K562 (cell line): ENCODE data around the gene FIBP. TPM values are rescaled to one million over a fixed set of nuclear protein-coding genes. Genes with fewer than 3 reads are reported as not detected.

Experiments
- ATAC-seq: fragments of 200-7000 bp; cut with Tn5 transposase; 3 replicates; pipeline ENCODE4 v1.9.1; 2020; ENCODE audit warnings: moderate library complexity
- BruUV-seq: library from RNA; stranded (reverse); fragments of 400-500 nt; replicated peaks from 2 replicates; lab custom pipeline; 2021; lab: Mats Ljungman, UMichigan
- CTCF ChIA-PET: fragments of 300-600 bp; formaldehyde crosslinking; extraction: SDS; loops from one replicate; lab custom pipeline; 2021; ENCODE audit warnings: low intra/inter-chr PET ratio; lab: Yijun Ruan, JAX
- POLR2A ChIA-PET: fragments of 300-600, 350-650 bp; sonication (Branson Sonifier 250); formaldehyde crosslinking; extraction: SDS; loops from one replicate; lab custom pipeline; 2021; ENCODE audit warnings: antibody characterized with exemption, inconsistent platforms; lab: Yijun Ruan, JAX
- DNase-seq, 4 experiments: peaks; one replicate each; pipeline versions ENCODE4 v3.0.0 to v3.0.0-alpha.2; 2011 to 2018; ENCODE audit warnings: low spot score in 3 of 4, mixed read lengths in 3 of 4; ENCODE audit errors: extremely low read depth in 1 of 4
- FAIRE-seq: peaks from 2 replicates; lab custom pipeline; 2011; peaks lifted over from hg19 to GRCh38; lab: Jason Lieb, UNC
- H2AFZ ChIP-seq: 2 replicates; pipeline ENCODE4 v1.6.0; 2011; ENCODE audit warnings: low read depth, low read length, control low read depth, inconsistent platforms
- H3K27ac ChIP-seq: fragments of 200-600 bp; 3 replicates; pipeline ENCODE4 v1.8.0; 2011; ENCODE audit warnings: low read depth, mild to moderate bottlenecking, control low read depth, inconsistent platforms, low read length, moderate library complexity, mixed read lengths; ENCODE audit errors: extremely low read depth
- H3K27me3 ChIP-seq, 2 experiments: fragments of 300-600 bp in 1 of 2; 2 replicates in 1 of 2; 3 replicates in 1 of 2; pipeline versions ENCODE4 v1.6.0 to v1.8.0; 2011; ENCODE audit warnings: inconsistent platforms in 2 of 2, low read length in 2 of 2, mild to moderate bottlenecking in 1 of 2, mixed read lengths in 1 of 2, moderate library complexity in 1 of 2; ENCODE audit not compliant: control insufficient read depth in 2 of 2, insufficient read depth in 2 of 2
- H3K36me3 ChIP-seq: fragments of 300-600 bp; 3 replicates; pipeline ENCODE4 v1.8.0; 2011; ENCODE audit warnings: mild to moderate bottlenecking, low read length, inconsistent platforms; ENCODE audit not compliant: control insufficient read depth, insufficient read depth
- H3K4me1 ChIP-seq, 2 experiments: fragments of 200-600 bp in 1 of 2; replicated peaks in 1 of 2; 2 replicates in 1 of 2; 3 replicates in 1 of 2; pipeline versions ENCODE4 v1.5.1 to v1.8.0; 2011; ENCODE audit warnings: inconsistent platforms in 2 of 2, low read length in 2 of 2, mild to moderate bottlenecking in 1 of 2, mixed read lengths in 1 of 2, moderate library complexity in 1 of 2; ENCODE audit not compliant: control insufficient read depth in 2 of 2, insufficient read depth in 2 of 2
- H3K4me2 ChIP-seq: 2 replicates; pipeline ENCODE4 v1.6.1; 2011; ENCODE audit warnings: low read length, control low read depth, inconsistent platforms, mixed read lengths; ENCODE audit not compliant: insufficient read depth
- H3K4me3 ChIP-seq: fragments of 200-600 bp; sonication (generic), shearing (Covaris generic); 2 replicates; pipeline ENCODE4 v1.5.1; 2016; ENCODE audit warnings: control low read depth, inconsistent platforms
- H3K79me2 ChIP-seq: fragments of 200-600 bp; 3 replicates; pipeline ENCODE4 v1.8.0; 2011; ENCODE audit warnings: low read length, inconsistent platforms; ENCODE audit not compliant: control insufficient read depth, insufficient read depth
- H3K9ac ChIP-seq, 2 experiments: 2 replicates each; pipeline versions ENCODE4 v1.6.0 to v1.6.1; 2011; ENCODE audit warnings: low read depth in 2 of 2, low read length in 2 of 2, control low read depth in 1 of 2, inconsistent platforms in 1 of 2, mild to moderate bottlenecking in 1 of 2, mixed read lengths in 1 of 2; ENCODE audit not compliant: insufficient read depth in 1 of 2
- H3K9me1 ChIP-seq: one replicate; pipeline ENCODE4 v1.6.0; 2011; ENCODE audit warnings: inconsistent platforms, mild to moderate bottlenecking, low read length, moderate library complexity; ENCODE audit not compliant: control insufficient read depth, insufficient read depth
- H3K9me3 ChIP-seq: replicated peaks from 2 replicates; pipeline ENCODE4 v1.5.1; 2011; ENCODE audit warnings: low read depth, low read length, inconsistent platforms; ENCODE audit not compliant: control insufficient read depth, insufficient read depth
- H4K20me1 ChIP-seq: replicated peaks from 2 replicates; pipeline ENCODE4 v1.6.1; 2011; ENCODE audit warnings: low read length, inconsistent platforms, mixed read lengths; ENCODE audit not compliant: control insufficient read depth, insufficient read depth
- ATF7 ChIP-seq: fragments of 450-650 bp; IDR thresholded peaks from 2 replicates; pipeline ENCODE4 v1.7.1; 2014; ENCODE audit warnings: mild to moderate bottlenecking, moderate library complexity
- SRSF1 ChIP-seq: fragments of 200-400 bp; formaldehyde crosslinking; IDR thresholded peaks from 2 replicates; pipeline ENCODE4 v1.6.1; 2017; ENCODE audit warnings: mild to moderate bottlenecking, low read depth, low read length, moderate library complexity
- XRCC5 ChIP-seq: fragments of 200-400 bp; formaldehyde crosslinking; IDR thresholded peaks from 2 replicates; pipeline ENCODE4 v1.6.1; 2017; ENCODE audit warnings: low read depth, mild to moderate bottlenecking, low read length
- ZFP1 ChIP-seq: fragments of 450-650 bp; formaldehyde crosslinking; IDR thresholded peaks from 2 replicates; pipeline ENCODE4 v1.4.0; 2020; ENCODE audit warnings: mild to moderate bottlenecking, mixed read lengths
- WGBS: fragments of 100-300 bp; shearing (Covaris generic); methylation state at CpG from one replicate; pipeline ENCODE4 v1.1.6; 2016; ENCODE audit warnings: low coverage, mixed read lengths; ENCODE audit not compliant: insufficient coverage; ENCODE audit errors: missing lambda C conversion rate; 5-methylcytosine and 5-hydroxymethylcytosine counted together
- in situ Hi-C: fragments of 300-500 bp; cut with MboI; formaldehyde crosslinking; loops from 4 replicates; pipeline ENCODE4 v1.15.0; 2018; ENCODE audit warnings: inconsistent platforms, mixed read lengths
- intact Hi-C: fragments of 100-400 bp; cut with micrococcal nuclease; formaldehyde crosslinking; loops from 2 replicates; pipeline ENCODE4 v1.14.2; 2022
- polyA plus RNA-seq, 8 experiments: library from polyadenylated mRNA; depleted of rRNA in 4 of 8; stranded (reverse) in 5 of 8; unstranded in 3 of 8; fragments of >200 nt; fragmentation: Nextera tagmentation in 2 of 8; fragmentation: Illumina TruSeq in 1 of 8; extraction: Ambion mirVana in 2 of 8; extraction: Trizol in 1 of 8; gene quantifications; 2 replicates each; pipeline versions ENCODE4 v1.2.1 to v1.2.3, GENCODE V29; 2011 to 2014; ENCODE audit warnings: inconsistent platforms in 1 of 8, missing spikeins in 1 of 8
- total RNA-seq, 7 experiments: library from RNA; depleted of rRNA in 6 of 7; stranded (reverse); fragments of >200 nt in 6 of 7; fragmentation: Illumina TruSeq in 2 of 7; extraction: Trizol in 2 of 7; gene quantifications; 2 replicates each; pipeline versions ENCODE4 v1.2.1 to v1.2.3, GENCODE V29; 2011 to 2021; ENCODE audit warnings: low replicate concordance in 1 of 7
- TF ChIP-seq, protein P1 (sequence below): sonication (generic); formaldehyde crosslinking; IDR thresholded peaks from 2 replicates; pipeline ENCODE4 v1.8.0; 2022; ENCODE audit warnings: mild to moderate bottlenecking, missing genetic modification reagents

FIBP gene
- total and polyA plus RNA-seq, 9 of the 15 experiments (the other 6 are each of a cell fraction or from before 2014, with no cell fraction given), result 41.2 to 79.2 (median 48.6) TPM

DNA sequence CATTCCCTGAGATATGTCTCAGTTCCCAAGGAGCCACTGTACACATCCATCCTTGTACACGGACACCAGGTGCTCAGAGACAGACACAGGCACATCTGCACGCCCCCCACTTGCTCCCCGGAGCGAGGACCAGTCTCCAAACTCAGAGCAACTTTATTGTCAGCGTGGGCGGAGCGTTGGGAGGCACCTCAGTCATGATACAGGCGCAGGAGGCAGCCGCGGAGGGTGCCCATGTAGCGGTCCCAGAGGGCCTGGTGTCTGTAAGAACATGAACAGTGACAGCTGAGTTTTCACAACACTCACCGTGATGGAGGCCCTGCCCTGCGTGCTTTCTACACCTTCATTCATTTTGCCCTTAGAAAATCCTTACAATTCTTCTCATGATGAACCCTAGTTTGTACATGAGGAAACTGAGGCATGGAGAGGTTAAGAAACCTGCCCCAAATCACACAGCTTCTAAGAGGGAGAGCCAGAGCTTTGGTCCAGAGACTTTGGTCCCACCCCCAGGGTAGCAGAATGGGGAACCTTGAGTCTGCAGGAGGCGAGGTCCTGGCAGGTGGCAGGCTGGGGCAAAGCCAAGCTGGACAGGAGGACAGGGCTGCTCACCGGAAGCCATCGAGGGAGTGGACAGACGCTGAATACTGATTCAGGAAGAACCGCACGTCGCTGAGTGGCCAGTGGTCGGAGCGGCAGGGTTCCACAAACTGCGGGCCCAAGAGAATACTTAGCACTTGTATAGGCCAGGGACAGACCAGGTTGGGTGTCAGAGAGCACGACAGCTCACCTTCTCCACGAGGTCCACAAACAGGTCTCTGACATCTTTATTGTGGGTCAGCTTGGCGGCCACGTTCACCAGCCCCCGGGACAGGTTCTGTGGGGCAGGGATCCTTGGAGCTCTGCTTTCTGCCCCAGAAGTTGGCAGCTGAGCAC lies 4.2 kb downstream of the FIBP start:
- POLR2A ChIA-PET, result interaction anchor here (0.6 to 14.4 kb wide), 14 partner anchors 7 to 381 kb away, joined by 3 to 147 read pairs (median 4); partner anchors contain the start of genes CFL1, FOSL1 and MUS81
- Histone ChIP-seq H4K20me1 (peaks cover 3% of the 10 kb centered on the region; the same call in 1 of the 2 replicates), H3K9ac (0 out of 4 replicates have a peak overlapping the region, but pooled peaks of 1 of the 2 experiments have one; percentile 29), H3K4me2 (no peak overlapping the region), H3K27me3 (no peaks in the 10 kb centered on the region), H3K36me3 (peaks cover 50% of the 10 kb centered on the region), H3K4me3 (no peak overlapping the region), H2AFZ (no peak overlapping the region)
- FAIRE-seq, result no peak
- in situ Hi-C loops (loop anchor here (5.0 kb wide), 1 partner anchor 103 kb away; no protein-coding TSS in a partner anchor), intact Hi-C loops (loop anchor here (1.0 kb wide), 1 partner anchor 105 kb away; no protein-coding TSS in a partner anchor)
- WGBS, result 77% methylated on average over 26 of the region's 28 CpGs
- TF ChIP-seq, protein P1, sequence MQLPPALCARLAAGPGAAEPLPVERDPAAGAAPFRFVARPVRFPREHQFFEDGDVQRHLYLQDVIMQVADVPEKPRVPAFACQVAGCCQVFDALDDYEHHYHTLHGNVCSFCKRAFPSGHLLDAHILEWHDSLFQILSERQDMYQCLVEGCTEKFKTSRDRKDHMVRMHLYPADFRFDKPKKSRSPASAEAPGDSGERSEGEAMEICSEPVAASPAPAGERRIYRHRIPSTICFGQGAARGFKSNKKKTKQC (CRISPR knock-in tag), result no peak
- TF ChIP-seq ZFP1 (no peak), ATF7 (no peak), XRCC5 (no peak), SRSF1 (no peak)
- TF ChIP-seq, all 486 proteins: peak for 0
- CTCF ChIA-PET, result interaction anchor here (0.5 to 2.7 kb wide), 7 partner anchors 28 to 546 kb away, joined by 3 to 24 read pairs (median 3); no protein-coding TSS in a partner anchor
- H3K79me2 ChIP-seq, result peaks cover 13% of the 10 kb centered on the region
- H3K4me1 ChIP-seq, result peaks cover 8 to 39% of the 10 kb centered on the region in 2 experiments; a peak in 3 of 5 replicates
- ATAC-seq (no peak), DNase-seq (no peak)
- no TSS peak for BruUV-seq
- no peaks in the 10 kb centered on the region for H3K9me3 ChIP-seq
- no peak overlapping the region for H3K27ac ChIP-seq
- no peaks in the 10 kb centered on the region for H3K9me1 ChIP-seq
